Effector CD4-positive, alpha-beta T cell (primary cell): ENCODE measurements around the gene LEKR1.

Source experiments
- DNase-seq: peaks from one replicate; pipeline ENCODE4 v3.0.0-alpha.2; 2020

Gene LEKR1

GRCh38 chr3:157086060-157086750 is 260.1 kb downstream of the LEKR1 start:
- no peak for DNase-seq

GRCh38 chr3:157086775-157087174 is 260.6 kb downstream of the LEKR1 start:
- DNase-seq: no peak

DNA sequence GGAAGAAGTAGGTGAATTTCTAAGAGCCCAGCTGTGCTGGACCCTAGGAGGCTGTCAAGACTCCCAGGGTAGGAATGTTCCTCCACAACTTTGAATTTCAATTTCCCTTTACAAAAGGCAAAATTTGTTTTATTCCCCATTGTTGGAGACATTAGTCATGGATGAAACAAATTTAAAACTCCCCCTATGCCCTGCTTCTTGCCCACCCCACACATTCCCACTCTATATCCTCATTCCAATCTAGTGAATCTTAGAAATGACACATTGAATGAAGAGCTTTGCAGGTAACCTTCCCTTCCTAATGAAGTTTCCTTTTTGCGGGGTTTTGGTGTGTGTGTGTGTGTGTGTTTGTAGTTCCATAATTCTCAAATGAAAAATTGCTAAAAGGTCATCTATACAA is 261.2 kb downstream of the LEKR1 start:
- DNase-seq: no peak

- DNase-seq: no peak
These were observed 261.8 kb downstream of the LEKR1 start for GRCh38 chr3:157087780-157088600.

- DNase-seq: peak; percentile 84
These were observed 262.7 kb downstream of the LEKR1 start for GRCh38 chr3:157088601-157089454.

DNA sequence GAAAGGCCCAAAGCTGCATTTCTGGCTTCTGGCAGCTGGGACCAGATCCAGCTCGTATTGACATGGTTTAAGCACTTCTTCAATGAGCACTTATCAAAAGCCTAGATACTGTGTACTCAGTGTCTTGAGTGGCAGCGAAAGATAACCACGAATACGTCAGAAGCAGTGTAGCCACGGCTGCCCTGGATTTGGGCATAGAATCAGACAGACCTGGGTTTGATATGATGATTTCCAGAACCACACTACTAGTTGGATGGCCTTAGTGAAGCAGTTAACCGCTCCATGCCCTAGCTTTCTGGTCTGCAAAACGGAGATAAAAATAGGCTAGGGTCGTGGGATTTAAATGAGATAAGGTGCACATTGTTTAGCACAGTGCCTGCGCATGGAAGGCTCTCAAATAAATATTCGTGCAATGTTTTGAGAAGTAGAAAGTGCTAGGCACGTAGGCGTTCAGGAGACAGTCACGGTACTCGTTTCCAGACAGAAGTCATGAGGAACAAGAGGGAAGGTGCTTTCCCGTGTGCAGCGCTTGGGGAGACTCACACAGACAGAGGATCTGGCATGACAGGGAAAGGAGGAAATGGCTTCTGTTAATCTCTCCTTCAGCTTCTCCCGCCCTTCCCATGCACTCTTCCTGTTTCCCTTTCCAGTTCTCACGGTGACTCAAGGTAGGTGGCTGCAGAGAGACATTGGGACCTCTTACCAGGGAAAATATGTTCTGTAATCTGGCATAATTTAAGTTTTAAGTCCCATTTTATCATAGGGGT is 263.5 kb downstream of the LEKR1 start:
- DNase-seq: peak; percentile 15

GRCh38 chr3:157091083-157091833 is 265.1 kb downstream of the LEKR1 start:
- no peak for DNase-seq

DNA sequence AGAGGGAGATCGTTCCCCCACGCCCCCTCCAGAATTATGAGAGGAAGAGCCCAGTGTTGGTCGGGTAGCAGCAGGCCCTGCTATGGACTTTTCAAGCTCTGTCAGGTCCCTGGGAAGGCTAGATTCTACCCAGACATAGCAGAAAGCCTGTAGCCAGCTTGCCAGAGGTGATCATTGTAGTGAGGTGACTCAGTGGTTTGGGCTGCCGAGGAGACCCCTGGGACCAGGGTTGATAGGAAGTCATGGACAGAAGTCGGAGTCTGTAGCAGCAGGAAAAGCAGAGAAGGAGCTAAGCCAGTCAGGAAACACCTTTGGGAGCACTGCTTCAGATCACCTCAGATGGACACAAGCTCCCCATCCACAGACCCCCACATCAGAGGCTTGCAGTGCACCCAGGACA is 266.1 kb downstream of the LEKR1 start:
- DNase-seq: no peak

- no peak for DNase-seq
These were observed 266.9 kb downstream of the LEKR1 start for GRCh38 chr3:157093096-157093495.

GRCh38 chr3:157094301-157094700 is 268.1 kb downstream of the LEKR1 start:
- DNase-seq: no peak

DNA sequence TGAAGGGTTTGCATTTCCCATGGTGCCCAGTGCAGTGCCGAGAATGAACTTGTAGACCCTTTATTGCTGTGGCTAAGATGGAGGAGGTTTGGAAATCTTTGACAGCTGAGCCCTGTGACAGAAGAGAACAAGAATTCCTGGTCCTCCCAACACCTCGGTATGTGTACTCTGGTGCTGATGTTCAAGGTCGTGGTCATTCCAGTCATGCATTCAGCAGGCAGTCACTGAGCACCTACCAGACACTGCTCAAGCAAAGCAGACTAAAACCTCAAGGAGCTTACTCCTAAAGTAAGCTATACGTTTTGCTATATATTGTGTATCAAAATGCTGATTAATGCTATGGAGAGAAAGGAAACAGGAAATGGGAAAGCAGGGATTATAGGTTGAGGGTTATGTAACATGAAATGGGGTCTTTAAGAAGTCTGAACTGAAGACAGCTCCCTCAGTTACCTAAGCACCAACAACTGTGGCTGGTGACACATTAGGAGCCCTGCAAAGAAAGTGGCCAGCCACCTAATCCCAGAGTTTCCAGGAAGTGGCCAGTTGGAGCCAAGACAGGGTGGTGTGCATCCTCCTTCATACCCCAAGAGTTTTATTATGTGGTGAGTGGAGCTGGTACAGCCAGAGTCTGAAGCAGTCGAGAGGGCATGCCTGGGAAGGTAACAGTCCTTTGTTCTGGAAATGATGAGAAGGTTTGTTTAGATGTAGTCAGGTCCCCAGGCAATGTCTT is 268.8 kb downstream of the LEKR1 start:
- DNase-seq: no peak
